RWPE1 (cell line): ENCODE measurements around the gene CCDC9.
A peak's percentile ranks its signal among the peaks of the same experiment; 100 is the strongest.
"Not testable (repeated sequence)": the region's sequence is repeated elsewhere in the genome, so short reads cannot be mapped to it uniquely, and the experiment has no call there.

ENCODE experiments used
- CTCF ChIA-PET: fragments of 350-600 bp; sonication (Branson Sonifier 250); formaldehyde crosslinking; extraction: SDS; loops from one replicate; lab custom pipeline; 2021; lab: Yijun Ruan, JAX
- POLR2A ChIA-PET: fragments of 400-600 bp; formaldehyde crosslinking; extraction: SDS; loops from one replicate; lab custom pipeline; 2020; ENCODE audit warnings: antibody characterized with exemption; ENCODE audit not compliant: low non-redundant PET; lab: Yijun Ruan, JAX
- DNase-seq: peaks from one replicate; pipeline ENCODE4 v3.0.0; 2012; ENCODE audit warnings: low spot score
- H3K27ac ChIP-seq: fragments of 450-650 bp; 2 replicates; pipeline ENCODE4 v1.5.1; 2017
- TF ChIP-seq, protein P1 (sequence below): fragments of 450-650 bp; conservative IDR thresholded peaks from 2 replicates; pipeline ENCODE4 v1.5.1; 2017; ENCODE audit warnings: low read depth, mild to moderate bottlenecking

CCDC9 gene

GRCh38 chr19:47280183-47280797 lies 24.0 kb downstream of the CCDC9 start:
- peak overlapping the region; percentile 58 for H3K27ac ChIP-seq
- ChIA-PET CTCF (interaction anchor here (0.7 kb wide), 2 partner anchors 18 to 69 kb away, joined by 3 to 4 read pairs; no protein-coding TSS in a partner anchor), POLR2A (no interaction called here)
- DNase-seq = no peak
- TF ChIP-seq, protein P1, sequence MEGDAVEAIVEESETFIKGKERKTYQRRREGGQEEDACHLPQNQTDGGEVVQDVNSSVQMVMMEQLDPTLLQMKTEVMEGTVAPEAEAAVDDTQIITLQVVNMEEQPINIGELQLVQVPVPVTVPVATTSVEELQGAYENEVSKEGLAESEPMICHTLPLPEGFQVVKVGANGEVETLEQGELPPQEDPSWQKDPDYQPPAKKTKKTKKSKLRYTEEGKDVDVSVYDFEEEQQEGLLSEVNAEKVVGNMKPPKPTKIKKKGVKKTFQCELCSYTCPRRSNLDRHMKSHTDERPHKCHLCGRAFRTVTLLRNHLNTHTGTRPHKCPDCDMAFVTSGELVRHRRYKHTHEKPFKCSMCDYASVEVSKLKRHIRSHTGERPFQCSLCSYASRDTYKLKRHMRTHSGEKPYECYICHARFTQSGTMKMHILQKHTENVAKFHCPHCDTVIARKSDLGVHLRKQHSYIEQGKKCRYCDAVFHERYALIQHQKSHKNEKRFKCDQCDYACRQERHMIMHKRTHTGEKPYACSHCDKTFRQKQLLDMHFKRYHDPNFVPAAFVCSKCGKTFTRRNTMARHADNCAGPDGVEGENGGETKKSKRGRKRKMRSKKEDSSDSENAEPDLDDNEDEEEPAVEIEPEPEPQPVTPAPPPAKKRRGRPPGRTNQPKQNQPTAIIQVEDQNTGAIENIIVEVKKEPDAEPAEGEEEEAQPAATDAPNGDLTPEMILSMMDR = peak; percentile 29

DNA sequence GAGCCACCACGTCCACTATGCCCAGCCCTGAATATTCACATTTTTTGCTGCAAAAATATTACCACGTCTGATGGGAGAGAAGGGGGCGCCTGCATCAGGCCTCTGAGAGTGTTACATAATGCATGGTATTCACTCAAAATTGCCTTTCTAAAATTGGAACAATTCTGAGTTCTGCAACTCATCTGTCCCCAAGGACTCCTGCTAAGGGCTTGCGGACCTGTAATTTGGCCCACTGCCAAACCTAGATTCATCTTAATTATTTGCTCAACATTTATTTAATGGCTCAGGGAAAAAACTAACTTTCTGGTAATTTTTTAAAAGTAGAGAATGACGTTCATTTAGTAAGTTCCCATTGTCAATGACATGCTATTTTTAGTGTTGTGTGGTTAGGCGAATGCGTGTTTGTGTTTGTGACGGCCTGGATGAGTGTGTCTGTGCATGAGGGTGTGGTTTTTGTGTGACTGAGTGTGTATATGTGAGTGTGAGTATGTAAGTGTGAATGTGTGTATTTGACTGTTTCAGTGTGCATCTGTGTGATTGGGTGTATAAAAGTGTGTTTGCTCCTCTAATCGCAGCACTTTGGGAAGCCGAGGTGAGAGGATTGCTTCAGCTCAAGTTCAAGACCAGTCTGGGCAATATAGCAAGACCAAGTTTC lies 27.2 kb downstream of the CCDC9 start:
- CTCF ChIA-PET = interaction anchor here (1.9 kb wide), 1 partner anchor 8 kb away, joined by 11 read pairs; the partner anchor contains the start of gene INAFM1
- no peak overlapping the region for H3K27ac ChIP-seq
- no peak for DNase-seq
- TF ChIP-seq, protein P1 = no peak
- POLR2A ChIA-PET = no interaction called here

- no peak overlapping the region for H3K27ac ChIP-seq
- TF ChIP-seq, protein P1 = peak; percentile 91
- DNase-seq = peak; percentile 17
- CTCF ChIA-PET = interaction anchor here (0.6 to 1.9 kb wide), 6 partner anchors 9 to 531 kb away, joined by 3 to 11 read pairs (median 3); partner anchors contain the start of gene INAFM1
- POLR2A ChIA-PET = no interaction called here
Measured at GRCh38 chr19:47284324-47284899, 28.1 kb downstream of the CCDC9 start.

DNA sequence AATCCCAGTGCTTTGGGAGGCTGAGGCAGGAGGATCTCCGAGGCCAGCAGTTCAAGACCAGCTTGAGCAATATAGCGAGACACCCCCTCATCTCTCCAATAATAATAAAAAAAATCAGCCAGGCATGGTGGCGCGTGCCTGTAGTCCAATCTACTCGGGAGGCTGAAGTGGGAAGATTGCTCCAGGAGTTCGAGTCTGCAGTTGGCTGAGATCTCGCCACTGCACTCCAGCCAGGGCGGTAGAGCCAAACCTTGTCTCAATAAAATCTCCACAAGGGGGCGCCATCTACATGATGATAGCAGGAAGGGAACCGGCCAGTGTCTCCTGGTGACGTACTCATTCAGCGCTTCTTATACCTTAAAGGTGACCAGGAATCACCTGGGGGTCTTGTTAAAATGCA lies 39.7 kb downstream of the CCDC9 start:
- POLR2A ChIA-PET = no interaction called here
- CTCF ChIA-PET = interaction anchor here (0.6 to 1.1 kb wide), 9 partner anchors 9 to 432 kb away, joined by 3 to 5 read pairs (median 3); partner anchors contain the start of gene DHX34
- H3K27ac ChIP-seq = 0 out of 2 replicates have a peak overlapping the region, but pooled peaks have one; percentile 15
- peak; percentile 74 for DNase-seq
- TF ChIP-seq, protein P1 = peak; percentile 72

DNA sequence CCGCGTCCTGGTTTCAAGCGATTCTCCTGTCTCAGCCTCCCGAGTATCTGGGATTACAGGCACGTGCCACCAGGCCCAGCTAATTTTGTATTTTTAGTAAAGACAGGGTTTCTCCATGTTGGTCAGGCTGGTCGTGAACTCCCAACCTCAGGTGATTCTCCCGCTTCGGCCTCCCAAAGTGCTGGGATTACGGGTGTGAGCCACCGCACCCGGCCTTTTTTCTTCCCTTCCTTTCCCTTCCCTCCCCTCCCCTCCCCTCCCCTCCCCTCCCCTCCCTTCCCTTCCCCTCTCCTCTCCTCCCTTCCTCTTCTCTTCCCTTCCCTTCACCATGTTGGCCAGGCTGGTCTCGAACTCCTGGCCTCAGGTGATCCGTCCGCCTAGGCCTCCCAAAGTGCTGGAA lies 44.5 kb downstream of the CCDC9 start:
- H3K27ac ChIP-seq, DNase-seq, POLR2A ChIA-PET, CTCF ChIA-PET: not testable (repeated sequence)

- TF ChIP-seq, protein P1 = no peak
- no peak overlapping the region for H3K27ac ChIP-seq
- no peak for DNase-seq
- ChIA-PET CTCF (interaction anchor here (0.7 kb wide), 1 partner anchor 710 kb away, joined by 5 read pairs; no protein-coding TSS in a partner anchor), POLR2A (no interaction called here)
Measured at GRCh38 chr19:47302249-47302648, 45.9 kb downstream of the CCDC9 start.
